DOHH2 (cell line): ENCODE data around the gene MYOF.

Source experiments
- H3F3A ChIP-seq: fragments of 200-600 bp; sonication (generic), shearing (Covaris generic); 2 replicates; pipeline ENCODE4 v1.6.0; 2016; ENCODE audit warnings: antibody characterized with exemption, mild to moderate bottlenecking; ENCODE audit not compliant: control insufficient read depth, insufficient read depth
- H3K27ac ChIP-seq: fragments of 200-600 bp; sonication (generic); 2 replicates; pipeline ENCODE4 v1.5.1; 2014; ENCODE audit warnings: low read depth, mild to moderate bottlenecking, low read length, moderate library complexity
- H3K27me3 ChIP-seq: fragments of 200-600 bp; sonication (generic); 2 replicates; pipeline ENCODE4 v1.6.1; 2014; ENCODE audit warnings: mild to moderate bottlenecking, low read length, mixed read lengths; ENCODE audit not compliant: control insufficient read depth
- H3K36me3 ChIP-seq: fragments of 200-600 bp; sonication (generic); 2 replicates; pipeline ENCODE4 v1.6.1; 2014; ENCODE audit warnings: mild to moderate bottlenecking, low read length, moderate library complexity, mixed read lengths; ENCODE audit not compliant: control insufficient read depth
- H3K4me1 ChIP-seq: fragments of 200-600 bp; sonication (generic); 2 replicates; pipeline ENCODE4 v1.6.1; 2014; ENCODE audit warnings: mild to moderate bottlenecking, low read length, mixed read lengths; ENCODE audit not compliant: control insufficient read depth
- H3K4me2 ChIP-seq: fragments of 200-600 bp; sonication (generic); 2 replicates; pipeline ENCODE4 v1.6.0; 2014; ENCODE audit warnings: mild to moderate bottlenecking, low read length, moderate library complexity
- H3K4me3 ChIP-seq: fragments of 200-600 bp; sonication (generic); 2 replicates; pipeline ENCODE4 v1.5.1; 2014; ENCODE audit warnings: mild to moderate bottlenecking, low read length, mixed read lengths
- H3K79me2 ChIP-seq: fragments of 200-600 bp; sonication (generic); 2 replicates; pipeline ENCODE4 v1.6.1; 2014; ENCODE audit warnings: mild to moderate bottlenecking, low read length, mixed read lengths; ENCODE audit not compliant: control insufficient read depth
- H3K9me2 ChIP-seq: fragments of 200-600 bp; sonication (generic); replicated peaks from 2 replicates; pipeline ENCODE4 v1.6.1; 2014; ENCODE audit warnings: mild to moderate bottlenecking, low read length, mixed read lengths; ENCODE audit not compliant: control insufficient read depth
- H3K9me3 ChIP-seq: fragments of 200-600 bp; sonication (generic); 2 replicates; pipeline ENCODE4 v1.6.1; 2014; ENCODE audit warnings: antibody characterized with exemption, low read length, mixed read lengths; ENCODE audit not compliant: control insufficient read depth, insufficient read depth
- H4K20me1 ChIP-seq: fragments of 200-600 bp; sonication (generic); 2 replicates; pipeline ENCODE4 v1.6.0; 2014; ENCODE audit warnings: low read depth, mild to moderate bottlenecking, antibody characterized with exemption, low read length, moderate library complexity; ENCODE audit not compliant: control insufficient read depth, insufficient read depth
- EZH2phosphoT487 ChIP-seq: fragments of 200-600 bp; sonication (generic); IDR thresholded peaks from 2 replicates; pipeline ENCODE4 v1.6.1; 2017; ENCODE audit warnings: borderline replicate concordance, mild to moderate bottlenecking, antibody characterized with exemption, low read length, moderate library complexity, mixed read lengths
- TF ChIP-seq, protein P1 (sequence below): fragments of 200-600 bp; sonication (generic); IDR thresholded peaks from one replicate; pipeline ENCODE4 v1.5.1; 2014; ENCODE audit warnings: antibody characterized with exemption, mild to moderate bottlenecking, low read depth, low read length; ENCODE audit not compliant: poor library complexity, severe bottlenecking

The MYOF gene

DNA sequence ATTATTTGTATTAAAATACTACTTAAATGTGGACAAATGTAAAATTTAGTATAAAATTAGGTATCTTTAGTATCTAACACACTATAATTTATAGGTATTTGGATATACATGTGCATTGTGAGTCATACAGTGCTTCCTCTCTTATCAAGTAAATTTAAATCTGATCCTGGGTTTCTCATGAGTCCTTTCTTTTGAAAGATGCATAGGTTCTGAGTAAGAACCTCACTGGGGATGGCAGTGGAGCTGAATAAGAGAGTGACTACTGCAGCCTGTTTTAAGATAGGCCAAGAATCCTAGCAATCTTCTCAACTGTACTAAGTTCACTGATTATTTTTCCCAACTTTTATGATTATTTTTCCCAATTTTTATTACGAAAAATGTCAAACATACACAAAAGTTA lies 30.4 kb upstream of the MYOF start:
- Histone ChIP-seq H3K27me3 (no peaks in the 10 kb centered on the region), H3F3A (peaks cover 8% of the 10 kb centered on the region; the same call in 1 of the 2 replicates), H3K36me3 (peaks cover 70% of the 10 kb centered on the region), H4K20me1 (no peaks in the 10 kb centered on the region), H3K27ac (no peak overlapping the region), H3K4me3 (no peak overlapping the region), H3K4me2 (no peak overlapping the region), H3K79me2 (no peaks in the 10 kb centered on the region), H3K4me1 (no peaks in the 10 kb centered on the region), H3K9me2 (no peaks in the 10 kb centered on the region), H3K9me3 (no peaks in the 10 kb centered on the region)
- TF ChIP-seq, protein P1, sequence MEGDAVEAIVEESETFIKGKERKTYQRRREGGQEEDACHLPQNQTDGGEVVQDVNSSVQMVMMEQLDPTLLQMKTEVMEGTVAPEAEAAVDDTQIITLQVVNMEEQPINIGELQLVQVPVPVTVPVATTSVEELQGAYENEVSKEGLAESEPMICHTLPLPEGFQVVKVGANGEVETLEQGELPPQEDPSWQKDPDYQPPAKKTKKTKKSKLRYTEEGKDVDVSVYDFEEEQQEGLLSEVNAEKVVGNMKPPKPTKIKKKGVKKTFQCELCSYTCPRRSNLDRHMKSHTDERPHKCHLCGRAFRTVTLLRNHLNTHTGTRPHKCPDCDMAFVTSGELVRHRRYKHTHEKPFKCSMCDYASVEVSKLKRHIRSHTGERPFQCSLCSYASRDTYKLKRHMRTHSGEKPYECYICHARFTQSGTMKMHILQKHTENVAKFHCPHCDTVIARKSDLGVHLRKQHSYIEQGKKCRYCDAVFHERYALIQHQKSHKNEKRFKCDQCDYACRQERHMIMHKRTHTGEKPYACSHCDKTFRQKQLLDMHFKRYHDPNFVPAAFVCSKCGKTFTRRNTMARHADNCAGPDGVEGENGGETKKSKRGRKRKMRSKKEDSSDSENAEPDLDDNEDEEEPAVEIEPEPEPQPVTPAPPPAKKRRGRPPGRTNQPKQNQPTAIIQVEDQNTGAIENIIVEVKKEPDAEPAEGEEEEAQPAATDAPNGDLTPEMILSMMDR: no peak
- no peak for TF ChIP-seq EZH2phosphoT487

DNA sequence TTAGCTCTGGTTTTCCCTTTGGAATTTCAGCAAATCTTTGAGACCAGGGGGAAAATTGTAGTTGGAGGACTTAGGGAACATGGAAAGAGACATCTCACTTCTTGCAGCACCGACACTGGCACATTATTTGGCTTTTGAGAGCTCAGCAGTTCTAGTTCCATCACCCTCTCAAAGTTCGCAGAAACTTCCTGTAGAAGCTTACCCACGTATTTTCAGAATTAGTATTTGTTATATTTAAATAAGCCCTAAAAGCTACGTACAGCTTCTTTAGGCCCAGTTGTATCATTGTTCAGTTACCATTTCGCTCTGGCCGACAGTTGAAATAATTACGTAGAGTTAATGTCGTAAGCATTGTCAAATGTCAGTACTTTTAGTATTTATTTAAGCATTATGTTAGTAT lies 27.7 kb upstream of the MYOF start:
- TF ChIP-seq, protein P1: no peak
- TF ChIP-seq EZH2phosphoT487: no peak
- Histone ChIP-seq H3K4me1 (no peaks in the 10 kb centered on the region), H3K4me2 (no peak overlapping the region), H3K36me3 (peaks cover 61% of the 10 kb centered on the region), H3K9me2 (no peaks in the 10 kb centered on the region), H3K9me3 (no peaks in the 10 kb centered on the region), H3K27ac (no peak overlapping the region), H3K4me3 (no peak overlapping the region), H3F3A (peaks cover 8% of the 10 kb centered on the region; the same call in 1 of the 2 replicates), H4K20me1 (no peaks in the 10 kb centered on the region), H3K27me3 (no peaks in the 10 kb centered on the region), H3K79me2 (no peaks in the 10 kb centered on the region)

DNA sequence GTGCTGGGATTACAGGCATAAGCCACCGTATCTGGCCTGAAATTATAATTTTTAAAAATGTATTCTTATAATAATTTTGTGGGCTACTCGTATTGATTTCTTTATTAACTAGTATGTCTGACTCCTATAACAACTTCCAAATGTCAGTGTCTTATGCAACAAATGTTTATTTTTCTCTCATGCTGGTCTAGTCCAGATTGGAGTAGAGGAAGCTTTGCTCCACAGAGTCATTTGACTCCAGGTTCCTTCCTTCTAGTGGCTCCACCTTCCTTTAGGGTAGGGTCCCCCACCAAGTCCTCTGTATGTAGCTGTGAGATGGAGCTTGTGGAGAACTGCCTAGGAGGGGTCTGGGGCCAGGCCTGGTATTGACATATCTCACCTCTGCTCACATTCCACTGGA lies 22.9 kb upstream of the MYOF start:
- Histone ChIP-seq H3K4me2 (no peak overlapping the region), H3F3A (0 out of 2 replicates have a peak, but pooled peaks cover 12% of the 10 kb centered on the region), H3K4me1 (no peaks in the 10 kb centered on the region), H3K27me3 (no peaks in the 10 kb centered on the region), H3K4me3 (no peak overlapping the region), H3K9me3 (no peaks in the 10 kb centered on the region), H3K9me2 (no peaks in the 10 kb centered on the region), H3K36me3 (peaks cover 70% of the 10 kb centered on the region), H3K27ac (no peak overlapping the region), H4K20me1 (no peaks in the 10 kb centered on the region), H3K79me2 (peaks cover 23% of the 10 kb centered on the region)
- TF ChIP-seq, protein P1: no peak
- no peak for TF ChIP-seq EZH2phosphoT487
